ENCODE results near the gene ACTR3. TPM values are rescaled to one million over a fixed set of nuclear protein-coding genes. Genes with fewer than 3 reads are reported as not detected.

Gene ACTR3
- total and polyA plus RNA-seq, 10 of the 15 experiments (the other 5 are each of a cell fraction or from before 2014, with no cell fraction given), result 79.1 to 616 (median 471) TPM

GRCh38 chr2:113863144-113863543, 26.7 kb upstream of the ACTR3 start:
- no peak overlapping the region for H3K4me3 ChIP-seq
- in situ Hi-C loops (cut with MboI) (no loop called here), intact Hi-C loops (cut with micrococcal nuclease; ENCODE audit: unreplicated experiment) (loop anchor here (5.0 kb wide), 1 partner anchor 106 kb away; the partner anchor contains the start of gene SLC35F5)
- H3K4me2 ChIP-seq (ENCODE audit: control insufficient read depth, insufficient read depth), result no peak overlapping the region
- no peaks in the 10 kb centered on the region for H3K9me3 ChIP-seq (replicated peaks; ENCODE audit: control insufficient read depth, insufficient read depth, low read length)
- no peaks in the 10 kb centered on the region for H3K36me3 ChIP-seq (ENCODE audit: control insufficient read depth in 2 of 2, insufficient read depth in 2 of 2, low read length in 1 of 2)
- H3K79me2 ChIP-seq (ENCODE audit: control insufficient read depth, insufficient read depth, low read length), result no peaks in the 10 kb centered on the region; the same call in 1 of the 2 replicates
- SMC1A ChIA-PET (ENCODE audit: uncharacterized antibody, unreplicated experiment), result interaction anchor here (1.2 to 1.6 kb wide), 2 partner anchors 14 to 30 kb away, joined by 3 read pairs; no protein-coding TSS in a partner anchor
- DNase-seq (ENCODE audit: low read depth, low spot score) (no peak), ATAC-seq (peak; percentile 11; the same call in 2 of the 3 replicates), FAIRE-seq (no peak)
- no peak for TF ChIP-seq PAX5 (IDR thresholded peaks at IDR 0.05; ENCODE audit: borderline replicate concordance, low read depth, low read length)
- TF ChIP-seq KAT2A (conservative IDR thresholded peaks at IDR 0.05; ENCODE audit: control insufficient read depth, low read depth, low read length), result no peak
- TF ChIP-seq NKRF (conservative IDR thresholded peaks at IDR 0.05), result no peak
- TF ChIP-seq MYC (IDR thresholded peaks at IDR 0.05; ENCODE audit: insufficient read depth, insufficient read length, insufficient replicate concordance, low read length, severe bottlenecking), result no peak
- no peak for TF ChIP-seq CREM (IDR thresholded peaks at IDR 0.05; ENCODE audit: low read depth)
- no peak for TF ChIP-seq PKNOX1 (IDR thresholded peaks at IDR 0.05)
- no peak for TF ChIP-seq RELA (IDR thresholded peaks at IDR 0.05; ENCODE audit: borderline replicate concordance, partially characterized antibody)
- TF ChIP-seq ZBTB11 (CRISPR knock-in tag; IDR thresholded peaks at IDR 0.05), result no peak
- no peak for TF ChIP-seq NFIC (IDR thresholded peaks at IDR 0.05; ENCODE audit: low read depth, low read length)
- no peak for TF ChIP-seq NRF1 (conservative IDR thresholded peaks at IDR 0.05; ENCODE audit: low read depth, low read length)
- no peak for TF ChIP-seq PML (IDR thresholded peaks at IDR 0.05; ENCODE audit: low read length)
- no peak for TF ChIP-seq ATF7 (IDR thresholded peaks at IDR 0.05; ENCODE audit: low read depth)
- TF ChIP-seq NR2C1 (IDR thresholded peaks at IDR 0.05), result no peak
- no peak overlapping the region for H3K27ac ChIP-seq (ENCODE audit: control insufficient read depth, insufficient read depth)
- BruUV-seq (replicated peaks), result no TSS peak
- WGBS (ENCODE audit: insufficient coverage, insufficient replicate concordance, low lambda C conversion rate, missing lambda C conversion rate), result 50% methylated on average over 3 of the region's 3 CpGs
- CTCF ChIA-PET, result interaction anchor here (0.8 kb wide), 1 partner anchor 23 kb away, joined by 3 read pairs; no protein-coding TSS in a partner anchor
- POLR2A ChIA-PET, result interaction anchor here (0.7 kb wide), 1 partner anchor 24 kb away, joined by 3 read pairs; no protein-coding TSS in a partner anchor
- no peak overlapping the region for H3K9ac ChIP-seq (ENCODE audit: control insufficient read depth, insufficient read depth, low read length)
- no peaks in the 10 kb centered on the region for H4K20me1 ChIP-seq (ENCODE audit: control insufficient read depth, insufficient read depth)
- RAD21 ChIA-PET (ENCODE audit: unreplicated experiment), result interaction anchor here (0.8 to 1.4 kb wide), 2 partner anchors 20 to 24 kb away, joined by 3 to 4 read pairs; no protein-coding TSS in a partner anchor
- no peak overlapping the region for H2AFZ ChIP-seq (ENCODE audit: control insufficient read depth, low read depth, low read length)
- peaks cover 28% of the 10 kb centered on the region for H3K4me1 ChIP-seq (ENCODE audit: control insufficient read depth, insufficient read depth, low read length)
- no peaks in the 10 kb centered on the region for H3K27me3 ChIP-seq (replicated peaks in 1 of 2; ENCODE audit: control insufficient read depth in 2 of 2, insufficient read depth in 2 of 2, low read length in 1 of 2)
